PFSK-1 (cell line): ENCODE measurements around the gene SLC38A6.

Source experiments
- FOXP2 ChIP-seq: optimal IDR thresholded peaks from 2 replicates; pipeline ENCODE3; 2011; ENCODE audit warnings: borderline replicate concordance, control low read depth, inconsistent platforms; ENCODE audit not compliant: insufficient read depth; ENCODE audit errors: extremely low read length, extremely low read depth
- POLR2AphosphoS5 ChIP-seq: IDR thresholded peaks from 2 replicates; pipeline ENCODE4 v1.6.1; 2012; ENCODE audit warnings: low read depth, mild to moderate bottlenecking, control low read depth, low read length, moderate library complexity
- SIN3A ChIP-seq: IDR thresholded peaks from 2 replicates; pipeline ENCODE4 v1.6.1; 2012; ENCODE audit warnings: mild to moderate bottlenecking, low read length, moderate library complexity, borderline replicate concordance; ENCODE audit not compliant: insufficient read depth
- TAF1 ChIP-seq: IDR thresholded peaks from 2 replicates; pipeline ENCODE4 v1.6.1; 2012; ENCODE audit warnings: low read length, control low read depth, borderline replicate concordance; ENCODE audit not compliant: insufficient read depth
- TF ChIP-seq, protein P1 (sequence below), 2 experiments: IDR thresholded peaks; 2 replicates each; pipeline versions ENCODE4 v1.6.1 to v1.8.0; 2011 to 2012; ENCODE audit warnings: low read depth in 2 of 2, low read length in 2 of 2, control low read depth in 1 of 2, inconsistent platforms in 1 of 2, mild to moderate bottlenecking in 1 of 2, moderate library complexity in 1 of 2; ENCODE audit not compliant: insufficient read depth in 1 of 2

The SLC38A6 gene

DNA sequence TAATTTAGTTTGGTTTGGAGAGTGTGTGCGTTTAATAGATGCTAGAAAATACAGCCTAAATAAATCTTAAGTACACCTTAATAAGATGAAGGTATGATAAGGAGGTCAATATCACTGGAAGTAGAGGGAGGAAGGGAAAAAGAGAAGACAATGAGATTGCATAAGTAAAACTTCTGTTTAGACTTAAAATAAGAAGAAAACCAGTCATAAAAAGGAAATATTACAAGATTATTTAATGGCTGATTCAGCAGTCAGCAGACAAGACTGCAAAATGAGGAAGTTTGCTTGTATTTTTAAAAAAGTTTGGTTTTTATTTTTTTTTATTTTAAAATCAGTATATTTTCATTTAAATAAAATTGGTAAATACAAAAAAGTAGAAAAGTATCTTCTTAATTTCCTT, 3.2 kb downstream of the SLC38A6 start:
- TF ChIP-seq TAF1 (no peak), FOXP2 (no peak), POLR2AphosphoS5 (no peak), SIN3A (no peak)
- TF ChIP-seq, protein P1, sequence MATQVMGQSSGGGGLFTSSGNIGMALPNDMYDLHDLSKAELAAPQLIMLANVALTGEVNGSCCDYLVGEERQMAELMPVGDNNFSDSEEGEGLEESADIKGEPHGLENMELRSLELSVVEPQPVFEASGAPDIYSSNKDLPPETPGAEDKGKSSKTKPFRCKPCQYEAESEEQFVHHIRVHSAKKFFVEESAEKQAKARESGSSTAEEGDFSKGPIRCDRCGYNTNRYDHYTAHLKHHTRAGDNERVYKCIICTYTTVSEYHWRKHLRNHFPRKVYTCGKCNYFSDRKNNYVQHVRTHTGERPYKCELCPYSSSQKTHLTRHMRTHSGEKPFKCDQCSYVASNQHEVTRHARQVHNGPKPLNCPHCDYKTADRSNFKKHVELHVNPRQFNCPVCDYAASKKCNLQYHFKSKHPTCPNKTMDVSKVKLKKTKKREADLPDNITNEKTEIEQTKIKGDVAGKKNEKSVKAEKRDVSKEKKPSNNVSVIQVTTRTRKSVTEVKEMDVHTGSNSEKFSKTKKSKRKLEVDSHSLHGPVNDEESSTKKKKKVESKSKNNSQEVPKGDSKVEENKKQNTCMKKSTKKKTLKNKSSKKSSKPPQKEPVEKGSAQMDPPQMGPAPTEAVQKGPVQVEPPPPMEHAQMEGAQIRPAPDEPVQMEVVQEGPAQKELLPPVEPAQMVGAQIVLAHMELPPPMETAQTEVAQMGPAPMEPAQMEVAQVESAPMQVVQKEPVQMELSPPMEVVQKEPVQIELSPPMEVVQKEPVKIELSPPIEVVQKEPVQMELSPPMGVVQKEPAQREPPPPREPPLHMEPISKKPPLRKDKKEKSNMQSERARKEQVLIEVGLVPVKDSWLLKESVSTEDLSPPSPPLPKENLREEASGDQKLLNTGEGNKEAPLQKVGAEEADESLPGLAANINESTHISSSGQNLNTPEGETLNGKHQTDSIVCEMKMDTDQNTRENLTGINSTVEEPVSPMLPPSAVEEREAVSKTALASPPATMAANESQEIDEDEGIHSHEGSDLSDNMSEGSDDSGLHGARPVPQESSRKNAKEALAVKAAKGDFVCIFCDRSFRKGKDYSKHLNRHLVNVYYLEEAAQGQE (IDR thresholded peaks at IDR 0.05; ENCODE audit: insufficient read depth in 1 of 2, low read depth in 2 of 2, low read length in 2 of 2): no peak

DNA sequence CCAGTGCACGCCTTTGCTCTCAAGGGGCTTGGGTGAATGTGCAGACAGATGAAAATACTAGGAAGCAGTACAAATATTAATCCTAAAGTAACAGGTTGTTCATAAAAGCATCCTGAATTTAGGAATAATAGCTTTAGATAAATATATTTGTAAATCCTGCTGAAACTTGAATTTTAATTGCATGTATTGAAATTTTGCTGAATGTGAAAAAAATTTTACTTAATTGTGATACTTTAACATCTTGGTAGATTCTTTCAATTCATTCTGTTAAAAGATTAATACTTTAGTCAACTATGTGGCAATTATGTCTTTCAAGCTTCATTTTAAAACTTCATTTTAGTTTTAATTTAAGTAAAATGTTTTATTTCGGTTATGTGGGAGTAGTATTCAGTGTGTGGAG, 5.5 kb downstream of the SLC38A6 start:
- TF ChIP-seq FOXP2 (no peak), TAF1 (no peak), POLR2AphosphoS5 (no peak), SIN3A (no peak)
- TF ChIP-seq, protein P1 (IDR thresholded peaks at IDR 0.05; ENCODE audit: insufficient read depth in 1 of 2, low read depth in 2 of 2, low read length in 2 of 2): no peak

DNA sequence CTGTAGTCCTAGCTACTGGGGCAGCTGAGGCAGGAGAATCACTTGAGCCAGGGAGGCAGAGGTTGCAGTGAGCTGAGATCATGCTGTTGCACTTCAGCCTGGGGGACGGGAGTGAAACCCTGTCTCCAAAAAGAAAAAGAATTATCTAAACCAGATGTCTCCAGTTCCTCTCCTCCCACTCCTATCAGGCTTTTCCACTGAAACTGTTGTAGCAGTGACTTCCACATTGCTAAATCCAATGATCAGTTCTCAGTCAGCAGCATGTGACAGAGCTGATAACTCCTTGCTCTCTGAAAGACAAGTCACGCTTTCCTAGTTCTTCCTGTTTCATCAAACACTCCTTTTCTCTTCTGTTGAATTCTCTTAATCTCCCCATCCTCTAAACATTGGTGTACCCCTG, 8.6 kb downstream of the SLC38A6 start:
- no peak for TF ChIP-seq POLR2AphosphoS5
- no peak for TF ChIP-seq TAF1

DNA sequence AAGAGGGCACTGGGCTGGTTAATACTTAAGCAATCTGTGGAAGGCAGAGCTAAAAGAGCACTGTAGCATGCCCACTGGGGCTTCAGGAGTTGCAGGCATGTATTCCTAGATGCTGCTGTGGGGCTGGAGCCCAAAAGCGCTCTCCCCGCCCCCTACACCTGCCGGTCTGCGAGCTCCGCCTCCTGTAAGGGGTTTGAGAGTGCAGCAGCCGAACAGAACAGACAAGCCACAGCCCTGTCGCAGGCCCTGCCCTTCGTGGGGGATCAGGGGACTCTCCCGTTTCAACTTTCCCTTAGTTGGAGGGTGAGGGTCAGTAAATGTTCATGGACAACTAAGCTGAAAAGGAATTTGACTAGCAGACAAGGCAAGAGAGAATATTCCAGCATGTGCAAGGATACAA, 17.6 kb downstream of the SLC38A6 start:
- TF ChIP-seq TAF1 (no peak), FOXP2 (no peak), SIN3A (no peak), POLR2AphosphoS5 (no peak)
- TF ChIP-seq, protein P1 (IDR thresholded peaks at IDR 0.05; ENCODE audit: insufficient read depth in 1 of 2, low read depth in 2 of 2, low read length in 2 of 2): no peak

DNA sequence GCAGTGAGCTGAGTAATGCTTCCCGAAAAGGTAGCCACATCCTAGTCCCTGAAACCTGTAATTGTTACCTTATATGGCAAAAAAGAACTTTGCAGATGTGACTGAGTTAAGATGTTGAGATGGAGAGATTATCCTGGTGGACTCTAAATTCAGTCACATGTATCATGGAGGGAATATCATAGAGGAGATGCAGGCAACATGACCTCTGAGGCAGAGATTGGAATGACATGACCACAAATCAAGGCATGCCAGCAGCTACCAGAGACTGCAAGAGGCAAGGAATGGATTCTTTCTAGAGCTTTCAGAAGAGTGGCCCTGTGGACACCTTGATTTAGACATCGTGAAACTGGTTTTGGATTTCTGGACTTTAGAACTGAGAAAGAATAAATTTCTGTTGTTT, 18.5 kb downstream of the SLC38A6 start:
- no peak for TF ChIP-seq POLR2AphosphoS5
- no peak for TF ChIP-seq SIN3A
- TF ChIP-seq TAF1: no peak
- TF ChIP-seq FOXP2: no peak
- TF ChIP-seq, protein P1 (IDR thresholded peaks at IDR 0.05; ENCODE audit: insufficient read depth in 1 of 2, low read depth in 2 of 2, low read length in 2 of 2): no peak
